Fibroblast of peridontal ligament (primary cell): Measurements from ENCODE around the gene HIGD1A.

Experiments
- DNase-seq: peaks from one replicate; pipeline ENCODE4 v3.0.0-alpha.2; 2010; ENCODE audit errors: extremely low read depth

The HIGD1A gene

DNA sequence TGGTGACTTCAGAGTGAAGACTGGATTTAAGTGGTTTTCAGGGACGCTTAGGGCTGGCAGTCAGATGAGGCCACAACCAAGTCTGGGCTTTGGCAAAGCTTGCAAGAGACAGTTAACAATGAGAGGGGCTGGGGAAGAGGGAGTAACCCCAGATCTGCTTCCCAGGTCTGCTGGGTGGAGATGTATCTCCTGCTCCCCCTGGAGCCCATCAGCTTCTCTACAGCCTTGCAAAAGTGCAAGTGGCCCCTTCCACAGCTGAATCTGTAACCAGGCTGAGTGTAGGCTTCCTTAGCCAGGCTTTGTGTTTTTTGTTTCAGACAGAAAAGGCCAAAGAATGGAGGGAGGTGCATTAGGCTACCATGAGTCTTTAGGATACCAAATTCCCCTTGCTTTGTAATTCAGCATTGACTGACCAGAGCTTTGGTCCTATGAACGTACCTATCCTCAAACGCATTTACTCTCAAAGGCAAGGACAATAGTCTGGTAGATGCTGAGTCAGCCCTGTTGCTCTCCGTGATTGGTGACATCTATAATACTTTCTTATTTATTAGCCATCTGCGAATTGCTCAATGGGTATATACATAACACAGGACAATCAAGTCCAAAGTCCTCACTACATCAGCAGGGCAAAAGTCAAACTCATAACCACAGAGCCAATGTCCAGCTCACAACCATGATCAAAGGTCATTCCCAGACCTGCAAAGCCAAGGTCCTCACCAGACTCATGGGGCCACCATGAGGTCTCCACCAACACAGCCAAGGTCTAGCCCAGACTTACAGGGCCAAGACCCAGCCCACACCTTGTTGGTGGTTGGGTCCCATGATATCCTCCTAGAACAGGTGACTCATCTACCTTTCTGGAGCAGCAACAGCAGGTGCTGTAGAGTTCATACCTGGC, 48.4 kb downstream of the HIGD1A start:
- peak; percentile 35 for DNase-seq

DNA sequence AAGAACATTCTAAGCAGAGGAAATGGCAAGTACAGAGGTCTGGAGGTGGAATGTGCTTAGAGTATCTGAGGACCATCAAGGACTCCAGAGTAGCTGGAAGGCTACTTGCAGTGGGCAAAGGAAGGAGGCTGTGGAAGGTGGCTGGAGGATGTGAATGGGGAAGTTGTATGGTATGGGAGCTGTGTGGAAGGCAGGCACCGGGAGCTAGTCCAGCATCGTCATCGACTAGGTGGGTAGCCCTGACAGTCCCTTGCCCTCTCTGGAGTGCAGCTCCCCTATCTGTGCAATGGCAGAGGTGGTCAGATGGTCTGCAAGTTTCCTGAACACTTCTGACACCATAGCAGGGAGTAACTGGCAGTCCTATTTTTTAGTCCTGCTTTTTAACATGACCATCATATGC, 50.5 kb downstream of the HIGD1A start:
- DNase-seq: no peak

DNA sequence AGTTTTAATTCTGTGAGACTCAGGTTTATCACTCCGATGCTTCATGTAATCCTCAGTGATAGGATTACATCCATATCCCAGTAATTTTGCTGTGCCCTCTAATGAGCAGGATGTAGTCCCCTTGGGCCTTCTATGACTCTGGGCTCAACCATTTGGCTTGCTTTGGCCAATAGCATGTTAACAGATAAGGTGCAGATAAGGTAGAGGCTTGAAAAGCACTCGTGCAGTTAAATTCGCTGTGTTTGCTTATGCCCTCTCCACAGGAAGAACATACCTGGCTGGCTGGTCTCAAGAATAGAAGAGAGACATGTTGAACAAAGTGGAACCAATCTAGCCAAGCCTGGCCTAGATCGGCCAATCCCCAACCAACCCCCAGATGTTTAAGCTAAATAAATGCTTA, 51.3 kb downstream of the HIGD1A start:
- no peak for DNase-seq

DNA sequence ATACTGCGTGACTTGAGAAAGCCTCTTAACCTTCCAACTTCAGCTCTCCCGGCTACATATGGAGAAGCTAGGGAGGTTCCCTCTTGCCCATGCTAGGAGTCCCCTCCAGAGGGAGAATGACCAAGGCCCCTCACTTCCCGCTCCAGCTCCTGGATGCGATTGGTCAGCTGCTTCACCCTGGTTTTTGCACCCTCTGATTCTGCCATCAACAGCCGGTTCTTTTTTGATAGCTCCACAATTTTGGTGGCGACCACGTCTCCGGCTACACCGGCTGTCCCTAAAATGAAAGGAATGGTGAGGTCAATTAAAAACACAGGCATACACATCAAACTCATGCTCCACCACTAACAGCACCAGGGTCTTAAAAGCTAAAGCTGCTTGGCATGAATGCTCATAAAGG, 51.8 kb downstream of the HIGD1A start:
- no peak for DNase-seq

DNA sequence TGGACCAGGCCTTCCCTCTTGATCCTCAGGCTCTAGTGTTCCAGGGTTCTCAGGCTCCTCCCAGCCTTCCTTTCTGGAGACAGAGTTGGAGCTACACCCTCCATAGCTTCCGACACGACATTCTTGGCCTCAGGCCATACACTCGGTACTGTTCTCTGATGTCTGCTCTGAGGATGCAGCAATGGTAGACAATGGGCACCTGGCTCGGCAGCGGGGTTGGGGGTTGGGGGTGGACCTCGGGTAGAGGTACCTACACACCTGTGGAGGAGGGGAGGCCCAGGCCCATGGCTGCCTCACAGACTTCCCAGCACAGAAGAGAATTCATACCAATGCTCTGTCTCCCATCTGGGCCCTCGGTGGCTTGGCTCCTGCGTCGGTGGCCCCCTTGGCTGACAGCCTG, 52.7 kb downstream of the HIGD1A start:
- DNase-seq: no peak

DNA sequence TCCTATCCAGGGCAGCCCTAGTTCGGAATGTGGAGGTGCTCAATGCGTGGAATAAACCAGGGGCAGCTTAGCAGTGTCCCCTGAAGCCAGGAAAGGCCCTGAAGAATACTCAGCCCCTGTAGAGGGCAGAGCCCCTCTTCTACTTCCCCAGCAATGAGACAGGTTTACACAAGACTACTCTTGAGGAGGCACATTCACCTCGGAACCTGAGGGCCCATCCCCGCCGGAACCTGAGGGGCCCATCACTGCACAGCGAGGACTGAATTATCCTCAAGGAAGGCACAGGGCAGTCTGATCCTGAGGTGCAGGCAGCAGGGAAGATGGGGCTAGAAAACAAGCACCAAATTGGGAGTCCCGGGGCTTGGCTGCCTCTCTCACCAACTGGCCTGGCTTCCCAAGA, 53.5 kb downstream of the HIGD1A start:
- no peak for DNase-seq

DNA sequence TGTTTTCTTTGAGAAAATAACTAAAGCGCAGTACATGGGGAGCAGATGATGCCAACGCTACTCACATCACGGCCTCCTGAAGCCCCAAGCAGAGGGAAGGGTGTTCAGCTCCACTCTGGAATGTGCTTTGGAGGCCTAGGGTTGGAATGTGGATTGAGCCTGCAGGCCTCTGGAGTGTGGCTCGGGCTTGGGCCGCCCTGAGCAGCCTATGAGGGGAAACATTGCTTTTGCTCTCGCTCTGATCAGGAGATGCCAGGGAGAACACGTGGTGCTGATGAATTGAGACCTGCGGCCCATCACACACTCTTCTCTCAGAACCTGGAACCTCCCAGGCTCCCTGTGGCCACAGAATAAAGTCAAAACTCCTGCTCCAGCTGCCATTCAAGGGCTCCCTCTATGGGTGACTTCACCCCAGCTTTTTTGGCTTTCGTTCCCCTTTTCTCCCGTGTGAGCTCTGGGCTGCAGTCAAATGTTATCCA, 54.5 kb downstream of the HIGD1A start:
- DNase-seq: peak; percentile 35

DNA sequence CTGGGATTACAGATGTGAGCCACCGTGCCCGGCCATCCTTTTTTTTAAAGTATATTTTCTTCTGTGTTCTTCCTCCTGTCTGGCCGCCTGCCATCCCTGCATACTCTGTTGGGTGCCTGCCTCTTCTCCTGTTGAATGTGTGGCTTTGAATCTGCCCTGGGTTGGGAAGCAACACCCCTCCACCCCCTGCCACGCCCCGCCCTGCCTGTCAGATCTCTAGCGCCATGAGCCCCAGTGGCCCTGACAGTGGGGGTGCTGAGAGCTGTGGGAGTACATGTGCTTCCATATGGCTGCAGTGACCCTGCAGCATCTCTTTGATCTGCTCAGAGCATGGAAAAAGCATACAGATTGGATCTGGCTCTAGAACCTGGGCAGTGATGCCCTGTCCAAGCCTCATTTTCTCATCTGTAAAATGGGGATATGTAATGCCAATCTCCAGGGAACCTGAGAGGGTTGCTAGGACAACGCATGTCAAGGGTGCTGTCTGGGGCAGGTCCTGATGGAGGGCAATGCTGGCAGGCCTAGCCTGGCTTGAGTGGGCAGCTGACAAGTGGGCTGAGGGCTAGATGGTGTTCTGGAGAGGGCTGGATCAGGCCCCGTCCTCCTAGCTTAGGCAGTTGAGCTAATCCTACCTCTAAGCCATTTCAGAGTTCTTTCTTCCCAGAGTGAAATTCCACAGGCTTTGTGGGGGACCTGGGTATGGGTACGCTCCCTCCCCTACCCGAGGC, 55.1 kb downstream of the HIGD1A start:
- no peak for DNase-seq

DNA sequence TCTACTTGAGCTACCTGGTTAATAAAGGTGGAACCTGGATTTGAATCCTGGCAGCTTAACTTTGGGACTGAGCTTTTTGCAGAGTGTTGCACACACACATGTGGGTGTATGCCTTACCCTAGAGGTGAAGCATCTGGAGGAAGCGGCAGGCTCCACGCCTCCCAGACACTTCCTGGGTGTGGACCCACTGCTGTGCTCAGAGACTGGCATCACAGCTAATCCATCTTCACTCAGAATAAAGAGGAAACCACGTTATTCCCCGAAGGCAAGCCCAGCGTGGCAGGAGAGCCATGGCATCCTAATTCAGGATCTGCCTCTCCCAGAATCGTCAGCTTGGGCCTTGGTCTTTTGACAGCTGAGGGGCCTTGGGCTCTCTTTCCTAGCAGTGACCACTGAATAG, 56.7 kb downstream of the HIGD1A start:
- DNase-seq: no peak

DNA sequence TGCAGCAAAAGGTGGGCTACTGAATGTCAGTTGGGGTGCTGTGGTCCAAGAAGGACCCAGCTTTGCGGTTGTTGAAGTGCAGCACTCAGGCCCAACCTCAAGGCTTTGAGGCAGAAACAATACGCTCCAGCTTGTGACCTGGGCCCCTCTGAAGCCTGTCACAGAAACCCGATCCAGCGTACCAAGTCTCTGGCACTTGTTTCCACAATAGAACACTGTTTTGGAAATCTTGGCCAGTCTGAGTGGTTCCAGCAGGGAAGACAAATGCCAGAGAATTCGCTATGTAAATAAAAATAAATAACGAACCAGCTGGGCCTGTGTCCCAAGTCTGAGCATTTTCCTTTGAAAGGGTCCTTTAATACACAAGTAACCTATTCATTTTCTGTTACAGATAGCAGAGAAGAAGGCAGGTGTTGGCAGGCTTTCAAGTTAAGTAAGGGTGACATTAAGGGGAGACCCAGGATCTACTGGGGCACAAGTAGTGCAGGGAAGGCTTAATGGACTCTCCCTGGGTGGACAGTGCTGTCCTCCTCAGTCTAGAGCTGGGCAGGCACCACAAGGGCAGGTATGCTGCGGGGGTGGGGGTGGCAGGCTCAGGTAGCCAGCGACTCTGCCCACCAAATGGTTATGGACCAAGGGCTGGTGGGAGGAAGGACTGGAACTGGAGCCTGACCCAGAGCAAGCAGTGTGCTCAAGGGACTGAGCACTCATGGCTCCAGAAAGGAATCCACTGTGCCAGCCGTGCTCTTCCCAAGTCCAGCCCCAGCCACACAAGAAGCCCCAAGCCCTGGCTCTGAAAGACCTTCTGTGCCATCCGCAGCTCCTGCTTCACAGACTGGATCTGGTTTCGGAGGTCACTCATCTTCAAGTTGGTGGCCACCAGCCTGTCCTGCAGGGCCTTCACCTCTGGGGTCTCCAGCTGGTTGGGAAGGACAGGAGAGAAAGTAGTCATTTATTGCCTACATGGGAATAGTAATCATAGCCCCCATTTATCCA, 57.5 kb downstream of the HIGD1A start:
- peak; percentile 84 for DNase-seq

DNA sequence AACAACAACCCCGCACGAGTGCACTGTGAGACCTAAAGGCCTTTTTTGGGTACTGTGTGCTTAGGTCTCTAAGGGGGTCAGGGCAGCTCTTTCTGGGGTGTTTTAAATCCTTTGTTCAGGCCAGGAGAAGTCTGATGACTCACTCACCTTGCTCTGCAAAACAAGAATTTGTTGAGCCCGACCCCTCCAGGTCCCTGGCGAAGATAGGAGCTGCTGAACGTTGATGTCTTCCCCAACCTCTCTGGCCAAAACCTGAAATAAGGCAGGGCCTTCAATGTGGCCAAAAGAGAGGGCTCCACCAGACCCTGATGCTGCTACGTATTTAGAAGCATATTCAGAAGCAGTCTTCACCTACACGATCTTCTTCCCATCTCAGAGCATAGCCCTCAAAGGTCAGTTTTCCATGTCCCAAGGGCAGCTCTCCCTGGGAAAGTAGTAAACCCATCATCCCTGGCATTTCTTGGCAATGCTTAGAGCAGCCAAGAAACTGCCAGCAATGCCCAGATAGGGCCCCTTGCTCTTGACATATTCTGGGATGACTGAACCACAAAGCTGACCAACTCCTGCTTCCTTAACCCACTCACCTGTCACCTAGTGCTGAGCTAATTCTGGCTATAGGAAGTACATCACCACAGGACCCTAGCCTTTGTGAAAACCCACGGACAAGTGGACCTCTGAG, 58.4 kb downstream of the HIGD1A start:
- peak; percentile 12 for DNase-seq

DNA sequence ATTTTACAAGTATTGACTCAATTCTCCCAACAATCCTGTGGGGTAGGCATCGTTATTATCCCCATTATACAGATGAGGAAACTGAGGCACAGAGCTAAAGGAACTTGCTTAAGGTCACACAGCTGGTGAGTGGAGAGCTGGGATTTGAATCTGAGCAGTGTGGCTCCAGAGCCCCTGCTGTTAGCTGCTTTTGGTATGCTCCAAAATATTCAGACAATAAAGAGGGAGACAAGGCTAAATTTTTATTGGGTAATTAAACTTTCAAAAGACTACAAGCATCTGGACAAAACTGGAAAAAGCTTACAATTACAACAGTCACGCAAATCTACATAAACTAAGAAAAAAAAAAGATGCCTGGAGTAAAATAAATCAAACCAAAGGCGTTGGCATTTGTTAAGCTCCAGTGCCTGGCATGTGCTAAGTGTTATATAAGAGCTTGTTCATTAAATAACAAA, 59.0 kb downstream of the HIGD1A start:
- DNase-seq: no peak

DNA sequence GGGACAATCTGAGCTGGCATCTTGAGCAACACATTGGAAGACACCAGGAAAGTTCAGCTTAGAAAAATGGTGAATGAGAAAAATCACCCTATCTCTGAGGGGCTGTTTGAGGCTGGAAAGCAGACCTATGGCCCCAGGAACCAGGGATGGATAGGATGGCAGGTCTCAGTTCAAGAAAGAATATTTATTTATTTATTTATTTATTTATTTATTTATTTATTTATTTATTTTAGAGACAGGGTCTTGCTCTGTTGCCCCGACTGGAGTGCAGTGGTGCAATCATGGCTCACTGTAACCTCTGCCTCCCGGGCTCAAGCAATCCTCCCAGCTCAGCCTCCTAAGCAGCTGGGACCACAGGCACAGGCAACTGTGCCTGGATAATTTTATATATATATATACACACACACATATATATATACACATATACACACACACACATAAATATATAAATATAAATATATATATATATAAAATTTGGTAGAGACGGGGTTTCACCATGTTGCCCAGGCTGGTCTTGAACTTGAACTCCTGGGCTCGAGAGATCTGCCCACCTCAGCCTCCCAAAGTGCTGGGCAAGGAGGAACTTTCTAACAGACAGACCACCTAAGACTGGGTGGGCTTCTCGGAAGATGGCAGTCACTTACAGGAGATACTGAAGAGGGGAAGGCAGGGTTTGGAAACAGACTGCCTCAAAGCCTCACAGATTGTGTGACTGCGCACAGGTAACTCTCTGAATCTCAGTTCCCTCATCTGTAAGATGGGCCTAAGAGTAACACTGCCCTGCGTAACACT, 60.9 kb downstream of the HIGD1A start:
- DNase-seq: no peak

DNA sequence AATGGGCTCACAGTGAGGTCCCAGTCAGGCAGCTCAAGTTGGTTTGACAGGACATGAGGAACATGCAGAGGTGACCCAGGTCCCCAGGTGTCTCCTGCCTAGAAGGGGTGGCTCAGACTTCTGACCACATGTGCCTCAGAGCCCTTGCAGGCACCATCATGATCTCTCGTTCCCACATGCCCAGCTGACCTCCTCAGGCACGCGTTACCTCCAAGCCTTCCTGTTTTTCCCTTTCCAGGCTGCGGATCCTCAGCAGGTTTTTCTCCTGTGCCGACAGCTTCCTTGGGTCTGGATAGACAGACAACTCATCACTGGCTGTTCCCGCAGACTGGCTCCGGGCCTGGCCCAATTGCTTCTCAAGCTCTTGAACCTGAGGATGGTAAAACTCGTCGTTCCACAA, 61.6 kb downstream of the HIGD1A start:
- DNase-seq: no peak

DNA sequence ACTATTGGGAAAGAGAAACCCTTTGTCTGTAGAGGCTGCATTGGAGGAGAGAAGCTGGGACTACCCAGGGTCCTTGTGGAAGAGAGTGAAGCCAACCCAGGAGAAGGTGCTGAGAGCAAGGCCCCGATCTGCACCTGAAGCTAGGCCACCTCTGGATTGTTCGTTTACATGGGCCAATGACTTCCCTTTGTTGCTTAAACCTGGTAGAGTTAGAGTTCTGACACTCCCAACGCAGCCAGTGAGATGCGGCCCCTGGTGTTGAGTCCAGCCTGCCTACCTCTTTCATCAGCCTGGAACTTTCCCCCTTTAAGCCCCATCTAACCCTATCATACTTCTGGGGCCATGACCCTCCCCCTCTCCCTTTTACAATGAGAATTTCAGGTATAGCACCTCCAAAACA, 62.0 kb downstream of the HIGD1A start:
- no peak for DNase-seq

DNA sequence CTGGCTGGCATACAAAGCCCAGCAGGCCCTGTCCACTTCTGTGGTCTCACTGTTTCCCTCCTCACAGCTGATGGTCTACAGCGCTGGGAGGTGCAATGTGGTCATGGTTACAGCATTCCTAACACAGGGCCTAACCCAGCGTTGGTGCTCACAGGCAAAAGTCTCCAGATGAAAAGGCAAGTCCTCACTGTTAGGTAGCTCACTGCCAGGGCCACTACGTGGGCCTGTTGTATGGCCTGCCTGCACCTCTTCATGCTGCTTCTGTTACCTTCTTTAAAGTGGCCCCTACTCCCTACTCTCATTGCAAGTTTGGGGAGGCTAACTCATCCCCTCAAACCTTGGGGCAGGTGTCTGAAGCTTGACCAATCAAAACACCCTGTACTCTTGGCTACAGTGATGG, 62.5 kb downstream of the HIGD1A start:
- no peak for DNase-seq

DNA sequence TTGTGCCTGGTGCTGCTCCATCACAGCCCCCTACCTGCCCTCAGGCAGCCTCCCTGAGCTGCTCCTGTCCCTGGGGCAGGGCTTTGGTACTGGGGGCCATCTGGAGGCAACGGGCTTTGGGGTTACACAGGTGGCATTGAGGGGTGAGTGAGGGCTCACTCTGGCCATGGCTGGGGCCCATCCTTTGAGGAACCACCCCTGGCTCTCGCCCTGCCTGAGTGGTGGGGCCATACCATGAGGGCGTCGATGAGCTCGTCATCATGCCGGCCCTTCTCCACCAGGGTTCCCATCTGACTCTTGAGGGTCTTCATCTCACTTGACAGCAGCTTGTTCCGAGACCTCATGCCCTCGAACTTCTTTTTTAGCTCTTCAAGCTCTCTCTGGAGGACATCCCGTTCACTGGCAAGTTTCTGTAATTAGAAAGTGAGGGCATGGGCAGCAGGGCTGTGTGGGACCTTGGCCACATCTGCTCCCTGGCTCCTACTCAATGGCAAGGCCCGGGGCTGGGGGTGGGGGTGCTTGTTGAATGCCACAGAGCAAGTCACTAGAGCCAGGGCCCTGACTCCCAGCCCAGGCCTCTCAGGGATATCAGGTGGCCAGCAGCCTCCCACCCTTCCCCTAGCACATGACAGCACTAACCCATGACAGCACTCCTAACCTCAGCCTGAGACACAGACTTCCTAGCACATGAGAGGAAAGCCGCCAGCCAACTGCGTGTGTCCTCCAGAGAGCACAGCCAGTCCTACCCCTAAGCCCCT, 64.7 kb downstream of the HIGD1A start:
- no peak for DNase-seq

DNA sequence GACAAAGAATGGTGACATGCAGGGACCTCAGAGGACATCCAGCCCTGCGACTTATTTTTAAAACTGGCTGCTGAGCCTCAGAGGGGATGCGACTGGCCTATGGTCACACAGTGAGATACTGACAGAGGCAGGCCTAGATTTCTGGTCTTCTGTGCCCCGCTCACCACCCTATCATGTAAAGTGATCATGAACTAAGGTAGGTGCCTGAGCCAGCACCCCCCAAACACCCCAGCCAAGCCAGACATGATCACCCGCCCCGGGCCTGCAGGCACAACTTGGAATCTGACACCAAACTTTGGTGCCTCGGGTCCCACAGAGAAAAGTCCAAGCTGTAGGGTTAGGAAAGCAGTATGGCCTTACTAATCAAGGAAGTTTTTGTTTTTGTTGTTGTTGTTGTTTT, 67.8 kb downstream of the HIGD1A start:
- no peak for DNase-seq

DNA sequence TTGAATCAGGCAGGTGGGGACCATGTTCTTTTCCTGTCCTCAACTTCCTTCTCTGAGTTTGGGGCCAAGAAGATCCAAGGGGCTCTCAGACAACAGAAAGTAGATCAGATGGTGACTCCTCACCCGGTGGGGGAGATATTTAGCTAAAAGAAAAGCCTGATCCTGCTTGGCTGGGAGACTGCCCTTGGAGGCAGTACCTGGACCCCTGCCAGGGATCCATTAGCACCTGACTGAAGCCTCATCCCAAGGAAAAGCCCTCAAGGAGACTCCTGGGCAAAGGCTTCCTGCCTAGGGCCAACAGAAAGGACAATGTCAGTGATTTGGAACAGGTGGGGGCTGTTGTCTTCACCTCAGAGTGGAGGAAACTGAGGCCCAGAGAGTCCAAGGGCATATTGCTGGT, 68.2 kb downstream of the HIGD1A start:
- DNase-seq: no peak

DNA sequence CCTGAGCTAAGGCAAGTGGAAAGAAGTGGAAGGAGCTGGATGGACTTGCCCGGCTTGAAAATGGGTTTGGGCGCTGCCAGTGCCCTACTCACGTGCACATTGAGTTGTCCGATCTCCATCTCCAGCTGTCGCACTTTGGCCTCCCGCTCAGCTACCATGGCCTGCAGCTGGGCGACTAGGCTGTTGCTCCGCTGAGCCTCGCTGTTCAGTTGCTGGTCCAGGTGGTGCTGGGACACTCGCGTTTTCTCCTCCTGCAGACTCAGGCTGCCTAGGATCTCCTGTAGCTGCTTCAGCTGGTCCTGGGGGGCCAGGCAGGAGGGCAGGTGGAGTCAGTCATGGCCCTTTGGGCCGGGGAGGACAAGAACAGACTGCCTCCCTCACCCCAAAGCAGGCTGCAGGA, 68.7 kb downstream of the HIGD1A start:
- no peak for DNase-seq
